T-helper 1 cell (primary cell): Measurements from ENCODE around the gene FBXW7.
A peak's percentile ranks its signal among the peaks of the same experiment; 100 is the strongest.

ENCODE experiments used
- DNase-seq, 5 donors: peaks; one replicate each; pipeline ENCODE4 v3.0.0-alpha.2; 2012 to 2020

Gene FBXW7

DNA sequence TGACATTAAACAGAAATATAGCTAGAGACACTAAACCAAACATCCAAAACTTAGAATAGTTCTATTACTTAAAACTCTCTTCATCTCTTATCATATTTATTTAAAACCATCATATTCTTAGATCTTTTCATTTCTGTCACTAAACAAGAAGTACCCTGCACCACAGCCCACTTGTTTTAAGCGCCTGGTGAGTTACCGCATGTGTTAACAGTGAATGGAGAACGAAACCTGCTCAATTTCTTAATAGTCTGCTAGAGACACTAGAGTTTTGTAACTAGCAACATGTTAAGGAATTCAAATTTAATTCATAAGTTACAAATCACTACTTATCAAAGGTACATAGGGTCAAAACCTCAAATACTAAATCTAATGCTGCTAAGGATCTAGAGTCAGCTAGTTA, 111.5 kb downstream of the FBXW7 start:
- DNase-seq = no peak

GRCh38 chr4:152422817-152423320, 113.0 kb downstream of the FBXW7 start:
- DNase-seq = no peak

GRCh38 chr4:152421576-152421975, 114.3 kb downstream of the FBXW7 start:
- no peak for DNase-seq

DNA sequence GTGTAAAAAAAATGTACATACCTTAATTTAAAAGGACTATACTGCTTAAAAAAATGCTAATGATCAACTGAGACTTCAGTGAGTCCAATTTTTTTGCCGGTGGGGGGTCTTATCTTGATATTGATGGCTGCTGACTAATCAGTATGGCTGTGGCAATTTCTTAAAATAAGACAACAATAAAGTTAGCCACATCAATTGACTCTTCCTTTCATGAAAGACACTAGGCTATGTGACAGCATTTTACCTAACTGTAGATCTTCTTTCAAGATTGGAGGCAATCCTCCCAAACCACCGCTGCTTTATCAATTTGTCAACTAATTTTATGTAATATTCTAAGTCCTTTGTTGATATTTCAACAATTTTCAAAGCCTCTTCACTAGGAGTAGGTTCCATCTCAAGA, 116.1 kb downstream of the FBXW7 start:
- no peak for DNase-seq

GRCh38 chr4:152417673-152418072, 118.2 kb downstream of the FBXW7 start:
- no peak for DNase-seq

- DNase-seq = no peak
Observed at GRCh38 chr4:152415980-152416379, 119.9 kb downstream of the FBXW7 start.

DNA sequence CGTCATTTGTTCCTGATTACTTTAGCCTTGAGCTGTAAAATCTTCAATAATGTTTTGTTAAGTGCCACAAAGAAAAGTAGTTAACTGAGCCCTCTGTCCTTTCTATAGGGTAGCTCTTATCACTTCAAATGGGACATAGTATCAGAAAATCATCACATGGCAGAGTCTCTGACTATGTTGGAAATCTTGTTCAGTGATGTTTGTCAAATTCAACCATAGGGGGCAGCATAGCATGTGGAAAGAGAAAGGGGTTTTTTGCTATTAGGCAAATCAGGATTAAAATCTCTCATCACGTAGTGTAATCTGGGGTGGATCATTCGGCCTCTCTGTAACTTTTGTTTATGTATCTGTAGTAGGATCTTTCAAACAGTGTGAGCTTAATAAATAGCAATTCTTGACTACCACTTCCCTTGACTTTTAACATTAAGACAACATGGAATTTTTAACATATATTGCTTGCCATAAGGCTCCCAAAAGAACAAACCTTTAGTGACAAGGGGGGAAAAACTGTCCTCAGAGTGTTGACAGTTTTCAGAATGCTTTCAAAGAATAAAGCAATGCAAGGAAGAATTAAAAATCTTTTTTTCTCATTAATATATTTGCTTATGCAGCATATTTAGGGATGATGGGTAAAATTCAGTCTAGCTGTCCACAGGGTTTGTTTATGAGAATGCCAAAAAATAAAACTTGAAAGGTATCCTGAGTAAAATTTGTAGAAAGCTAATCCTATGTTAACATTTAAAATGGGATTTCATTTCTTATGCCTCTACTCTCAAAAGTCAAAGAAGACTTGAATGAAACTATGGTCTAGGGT, 127.2 kb downstream of the FBXW7 start:
- DNase-seq = peak in 2 of 5 donors; percentile 14 to 47

- DNase-seq = no peak
Observed at GRCh38 chr4:152401424-152401823, 134.5 kb downstream of the FBXW7 start.

- DNase-seq = peak in 1 of 5 donors; percentile 36
Observed at GRCh38 chr4:152399246-152399645, 136.6 kb downstream of the FBXW7 start.

DNA sequence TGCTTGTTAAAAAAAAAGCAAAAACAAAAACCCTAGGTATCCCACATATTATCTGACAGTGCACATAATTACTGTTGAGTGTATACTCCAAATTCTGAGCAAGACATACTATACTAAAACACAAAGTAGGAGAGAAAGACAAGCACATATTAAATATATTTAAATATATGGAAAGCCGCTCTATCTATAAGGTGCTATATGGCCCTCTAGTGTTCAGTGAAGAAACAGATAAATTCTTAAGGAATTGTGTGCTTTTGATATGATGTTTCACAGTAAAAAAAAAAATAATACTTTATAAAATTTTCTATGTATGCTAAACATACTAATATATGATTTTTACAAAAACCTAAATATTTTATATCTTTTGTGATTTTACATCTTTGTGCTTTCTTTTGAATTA, 137.8 kb downstream of the FBXW7 start:
- DNase-seq = no peak

DNA sequence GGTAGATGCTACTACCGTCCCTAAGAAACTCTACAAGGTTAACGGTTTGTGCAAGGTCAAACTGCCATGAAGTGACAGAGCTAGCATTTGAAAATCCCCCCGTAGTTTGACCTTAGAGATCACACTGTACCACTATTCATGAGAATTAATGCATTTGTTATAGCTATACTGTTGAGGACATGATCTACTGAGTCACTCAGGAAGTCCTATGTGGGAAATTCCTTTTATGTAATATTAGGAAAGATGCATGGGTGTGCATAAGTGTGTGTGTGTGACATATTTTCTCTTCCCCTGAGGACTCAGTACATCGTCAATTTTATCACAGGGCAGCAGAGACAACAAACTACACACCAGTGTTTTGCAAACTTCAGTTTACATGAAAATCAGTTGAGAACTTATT, 141.1 kb downstream of the FBXW7 start:
- no peak for DNase-seq

- DNase-seq = no peak
Observed at GRCh38 chr4:152392079-152392478, 143.8 kb downstream of the FBXW7 start.

- no peak for DNase-seq
Observed at GRCh38 chr4:152390216-152390615, 145.7 kb downstream of the FBXW7 start.

GRCh38 chr4:152389359-152389758, 146.5 kb downstream of the FBXW7 start:
- DNase-seq = no peak

DNA sequence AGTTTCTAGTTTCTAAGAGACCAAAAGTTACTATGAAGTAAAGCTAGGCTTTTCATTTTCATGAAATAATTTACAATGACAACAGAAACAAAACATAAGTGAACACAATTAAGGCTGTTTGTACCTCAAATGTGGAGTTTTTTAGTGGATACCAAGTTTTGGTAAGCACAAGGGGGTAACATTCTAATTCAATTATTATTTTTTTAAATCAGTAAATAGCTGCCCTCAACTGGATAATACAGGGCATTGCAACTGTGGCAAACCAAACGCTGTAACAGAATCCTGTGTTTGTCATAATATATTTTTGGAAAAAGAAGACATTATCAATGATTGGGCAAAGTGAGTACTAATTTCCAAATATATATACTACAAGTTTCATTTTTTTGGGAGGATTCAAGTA, 150.3 kb downstream of the FBXW7 start:
- DNase-seq = no peak

DNA sequence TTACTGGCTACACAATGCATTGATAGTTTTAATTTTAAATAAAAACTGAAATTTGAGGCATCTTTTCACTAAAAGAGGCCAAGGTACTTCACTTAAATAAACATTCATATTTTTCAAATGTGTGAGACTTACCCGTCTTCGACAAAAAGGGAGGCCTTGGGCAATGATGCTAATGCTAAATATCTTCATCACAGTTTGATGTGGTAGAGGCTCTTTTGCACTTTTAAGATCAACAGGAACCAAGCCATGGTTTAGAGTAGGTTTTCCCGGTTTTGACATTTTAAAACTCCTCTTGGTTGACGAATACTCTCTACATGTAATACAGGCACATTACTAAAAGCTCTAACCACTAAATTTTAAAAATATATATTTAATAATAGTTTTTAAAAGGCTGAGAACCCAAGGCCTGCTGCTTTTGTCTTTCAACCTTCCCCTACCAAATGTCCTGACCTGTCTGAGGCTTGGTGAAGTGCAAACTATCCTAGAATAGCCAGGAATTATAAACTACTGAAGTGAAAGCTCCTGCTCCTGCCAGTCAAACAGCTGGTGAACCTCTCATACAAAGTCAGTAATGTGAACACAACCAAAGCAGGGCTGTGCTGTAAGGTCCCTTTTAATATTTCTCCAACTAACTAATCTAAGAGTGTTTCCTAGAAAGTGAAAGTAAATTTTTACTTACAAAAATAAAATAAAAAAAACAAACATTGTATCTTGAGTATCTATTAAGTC, 153.7 kb downstream of the FBXW7 start:
- no peak for DNase-seq

- no peak for DNase-seq
Observed at GRCh38 chr4:152380919-152381318, 155.0 kb downstream of the FBXW7 start.

DNA sequence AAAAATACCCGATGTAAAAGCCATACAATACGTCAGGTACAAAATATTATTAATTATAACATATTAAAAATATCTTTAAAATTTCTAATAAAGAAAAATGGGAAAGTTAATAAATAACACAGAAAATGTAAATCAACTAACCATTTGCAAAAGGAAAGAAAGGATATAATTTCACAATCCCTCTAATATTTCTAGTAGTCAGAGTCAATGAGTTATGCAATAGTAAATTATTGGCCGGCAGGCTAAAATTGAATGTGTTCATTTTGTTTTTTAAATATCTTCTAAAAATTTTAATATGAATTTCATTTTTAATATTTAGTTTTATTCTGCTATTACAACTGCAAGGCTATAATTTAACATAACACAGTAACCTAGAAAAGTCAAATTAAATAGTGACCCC, 155.7 kb downstream of the FBXW7 start:
- DNase-seq = no peak

DNA sequence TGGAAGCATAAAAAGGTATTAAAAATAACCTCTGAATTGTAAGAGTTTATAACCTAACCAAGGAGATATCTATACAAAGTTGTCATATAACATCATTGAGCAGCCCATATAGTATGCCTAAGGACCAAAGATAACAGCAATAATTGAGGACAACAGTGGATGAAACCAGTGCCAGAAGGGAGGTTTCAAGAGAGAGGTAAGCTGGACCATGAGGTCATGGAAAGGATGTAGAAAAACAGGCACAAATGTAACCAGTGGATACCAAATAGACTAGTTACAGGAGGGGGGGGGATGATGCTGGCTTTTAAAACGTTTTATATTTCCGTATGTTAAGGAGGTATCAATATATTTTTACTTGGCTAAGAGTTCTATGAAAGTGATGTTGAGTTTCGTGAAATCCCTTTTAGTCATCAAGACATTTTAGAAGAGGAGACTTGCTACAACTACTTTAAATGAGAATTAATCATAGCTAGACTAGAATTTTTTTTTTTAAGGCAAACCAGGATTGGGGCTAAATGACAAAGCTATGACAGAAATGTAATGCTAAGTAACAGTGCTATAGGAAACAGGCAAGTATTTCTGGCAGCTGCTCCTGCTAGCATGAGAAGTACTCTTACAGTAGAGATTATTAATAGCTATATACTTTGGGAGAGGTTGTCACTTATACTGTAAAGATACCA, 161.1 kb downstream of the FBXW7 start:
- peak in 1 of 5 donors; percentile 25 for DNase-seq

- DNase-seq = no peak
Observed at GRCh38 chr4:152374153-152374552, 161.7 kb downstream of the FBXW7 start.

GRCh38 chr4:152372444-152372843, 163.4 kb downstream of the FBXW7 start:
- DNase-seq = no peak

DNA sequence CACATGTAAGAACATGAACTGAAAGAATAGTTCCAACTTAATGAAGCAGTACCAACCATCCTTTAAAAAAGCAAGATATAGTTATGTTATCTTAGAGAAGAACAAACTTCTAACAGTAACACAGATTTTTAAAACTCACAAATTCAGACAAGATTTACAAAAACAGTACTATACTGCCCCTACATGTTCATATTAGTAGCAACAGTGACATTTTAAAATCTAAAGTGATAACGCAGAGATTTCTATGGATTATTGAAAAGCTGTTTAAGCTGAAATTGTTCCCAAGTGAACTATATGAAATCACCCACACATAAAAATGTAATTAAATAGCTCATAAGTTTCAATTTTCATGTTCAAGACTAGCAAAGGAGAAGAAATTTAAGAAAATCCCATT, 166.0 kb downstream of the FBXW7 start:
- no peak for DNase-seq

- no peak for DNase-seq
Observed at GRCh38 chr4:152369203-152369901, 166.5 kb downstream of the FBXW7 start.
